H9 (cell line): ENCODE results near the gene KCNMB1. TPM values are rescaled to one million over a fixed set of nuclear protein-coding genes. Genes with fewer than 3 reads are reported as not detected.

Experiments used
- DNase-seq: peaks from one replicate; pipeline ENCODE4 v3.0.0-alpha.2; 2017
- H2AFZ ChIP-seq: one replicate; pipeline ENCODE4 v1.6.1; 2013; ENCODE audit warnings: mild to moderate bottlenecking, low read length, control low read depth, moderate library complexity
- H2AK5ac ChIP-seq: 2 replicates; pipeline ENCODE4 v1.6.1; 2013; ENCODE audit warnings: low read length, control low read depth, mixed read lengths; ENCODE audit not compliant: insufficient read length
- H2BK120ac ChIP-seq: one replicate; pipeline ENCODE4 v1.6.1; 2013; ENCODE audit warnings: low read depth, mild to moderate bottlenecking, low read length, control low read depth, inconsistent platforms; ENCODE audit not compliant: poor library complexity, severe bottlenecking
- H2BK12ac ChIP-seq: 2 replicates; pipeline ENCODE4 v1.6.1; 2013; ENCODE audit warnings: low read length, control low read depth, mixed read lengths, low read depth; ENCODE audit not compliant: insufficient read length
- H2BK15ac ChIP-seq: 2 replicates; pipeline ENCODE4 v1.6.1; 2013; ENCODE audit warnings: low read depth, low read length, control low read depth
- H2BK20ac ChIP-seq: one replicate; pipeline ENCODE4 v1.6.1; 2013; ENCODE audit warnings: low read depth, mild to moderate bottlenecking, low read length, control low read depth, inconsistent platforms; ENCODE audit not compliant: poor library complexity, severe bottlenecking
- H2BK5ac ChIP-seq: 2 replicates; pipeline ENCODE4 v1.6.1; 2013; ENCODE audit warnings: low read length, control low read depth, mixed read lengths; ENCODE audit not compliant: insufficient read length
- H3K14ac ChIP-seq: 2 replicates; pipeline ENCODE4 v1.6.1; 2013; ENCODE audit warnings: low read length, control low read depth; ENCODE audit not compliant: insufficient read depth
- H3K18ac ChIP-seq: 2 replicates; pipeline ENCODE4 v1.6.1; 2013; ENCODE audit warnings: low read depth, mild to moderate bottlenecking, mixed read lengths, low read length, control low read depth; ENCODE audit not compliant: insufficient read length
- H3K23ac ChIP-seq: 2 replicates; pipeline ENCODE4 v1.6.1; 2013; ENCODE audit warnings: low read length, control low read depth, mixed read lengths, low read depth; ENCODE audit not compliant: insufficient read length
- H3K23me2 ChIP-seq: 2 replicates; pipeline ENCODE4 v1.6.1; 2013; ENCODE audit warnings: low read depth, mild to moderate bottlenecking, mixed read lengths, low read length, control low read depth; ENCODE audit not compliant: insufficient read length, poor library complexity, severe bottlenecking
- H3K27ac ChIP-seq: 2 replicates; pipeline ENCODE4 v1.5.1; 2013; ENCODE audit warnings: low read length, control low read depth, mixed read lengths, low read depth; ENCODE audit not compliant: insufficient read length
- H3K27me3 ChIP-seq: 2 replicates; pipeline ENCODE4 v1.6.1; 2013; ENCODE audit warnings: low read length, control low read depth, inconsistent platforms; ENCODE audit not compliant: insufficient read depth
- H3K4ac ChIP-seq: 2 replicates; pipeline ENCODE4 v1.6.1; 2013; ENCODE audit warnings: low read depth, mild to moderate bottlenecking, control low read depth, inconsistent platforms, low read length, moderate library complexity
- H3K4me1 ChIP-seq: 2 replicates; pipeline ENCODE4 v1.6.1; 2013; ENCODE audit warnings: low read length, control low read depth, inconsistent platforms; ENCODE audit not compliant: insufficient read depth
- H3K4me2 ChIP-seq: 2 replicates; pipeline ENCODE4 v1.6.1; 2013; ENCODE audit warnings: low read length, control low read depth, mixed read lengths; ENCODE audit not compliant: insufficient read length, insufficient read depth
- H3K56ac ChIP-seq: 2 replicates; pipeline ENCODE4 v1.6.1; 2013; ENCODE audit warnings: low read depth, mild to moderate bottlenecking, mixed read lengths, low read length, control low read depth; ENCODE audit not compliant: insufficient read length
- H3K79me1 ChIP-seq: 2 replicates; pipeline ENCODE4 v1.6.1; 2013; ENCODE audit warnings: low read depth, mild to moderate bottlenecking, moderate library complexity, low read length, control low read depth, inconsistent platforms; ENCODE audit not compliant: insufficient read depth, poor library complexity, severe bottlenecking
- H3K79me2 ChIP-seq: 2 replicates; pipeline ENCODE4 v1.6.1; 2013; ENCODE audit warnings: low read length, control low read depth, inconsistent platforms; ENCODE audit not compliant: insufficient read depth
- H3K9ac ChIP-seq: 2 replicates; pipeline ENCODE4 v1.6.1; 2013; ENCODE audit warnings: low read length, control low read depth, mixed read lengths; ENCODE audit not compliant: insufficient read length; ENCODE audit errors: extremely low read depth
- H3K9me3 ChIP-seq: one replicate; pipeline ENCODE4 v1.6.1; 2013; ENCODE audit warnings: low read depth, low read length, inconsistent platforms; ENCODE audit not compliant: control insufficient read depth
- H3T11ph ChIP-seq: one replicate; pipeline ENCODE4 v1.6.1; 2013; ENCODE audit warnings: mild to moderate bottlenecking, low read length, control low read depth, inconsistent platforms
- H4K20me1 ChIP-seq: one replicate; pipeline ENCODE4 v1.6.1; 2013; ENCODE audit not compliant: control insufficient read depth, insufficient read length, insufficient read depth
- H4K5ac ChIP-seq: 2 replicates; pipeline ENCODE4 v1.6.1; 2013; ENCODE audit warnings: low read depth, mild to moderate bottlenecking, mixed read lengths, low read length, control low read depth; ENCODE audit not compliant: insufficient read length
- H4K8ac ChIP-seq: replicated peaks from 2 replicates; pipeline ENCODE4 v1.6.1; 2013; ENCODE audit warnings: low read length, control low read depth, mixed read lengths, low read depth; ENCODE audit not compliant: insufficient read length
- H4K91ac ChIP-seq: 2 replicates; pipeline ENCODE4 v1.6.1; 2013; ENCODE audit warnings: low read depth, mild to moderate bottlenecking, moderate library complexity, mixed read lengths, low read length, control low read depth; ENCODE audit not compliant: insufficient read length
- H3K27ac Mint-ChIP-seq, 3 experiments: 2 replicates in 2 of 3; 3 replicates in 1 of 3; pipeline ENCODE4 v1.8.0; 2020 to 2021; ENCODE audit warnings: mixed read lengths in 3 of 3, mild to moderate bottlenecking in 1 of 3, moderate library complexity in 1 of 3
- H3K27me3 Mint-ChIP-seq: 2 replicates; pipeline ENCODE4 v1.8.0; 2021; ENCODE audit warnings: low read depth, mild to moderate bottlenecking, moderate library complexity, mixed read lengths
- H3K36me3 Mint-ChIP-seq, 3 experiments: 2 replicates in 2 of 3; 3 replicates in 1 of 3; pipeline ENCODE4 v1.8.0; 2020 to 2021; ENCODE audit warnings: low read depth in 3 of 3, mixed read lengths in 3 of 3; ENCODE audit not compliant: insufficient read depth in 1 of 3
- H3K4me1 Mint-ChIP-seq, 2 experiments: 2 replicates each; pipeline ENCODE4 v1.8.0; 2020; ENCODE audit warnings: mixed read lengths in 2 of 2
- H3K4me3 Mint-ChIP-seq, 2 experiments: 2 replicates in 1 of 2; 3 replicates in 1 of 2; pipeline ENCODE4 v1.8.0; 2020 to 2021; ENCODE audit warnings: mild to moderate bottlenecking in 2 of 2, mixed read lengths in 2 of 2, moderate library complexity in 1 of 2
- H3K9me3 Mint-ChIP-seq, 2 experiments: 2 replicates in 1 of 2; 3 replicates in 1 of 2; pipeline ENCODE4 v1.8.0; 2020; ENCODE audit warnings: mild to moderate bottlenecking in 2 of 2, mixed read lengths in 2 of 2, moderate library complexity in 1 of 2
- WGBS: extraction: QIAGEN DNeasy Blood & Tissue Kit; methylation state at CpG from one replicate; pipeline ENCODE4 v1.1.7; 2013; ENCODE audit warnings: missing lambda C conversion rate, low lambda C conversion rate, mixed read lengths; ENCODE audit not compliant: insufficient read length; ENCODE audit errors: extremely low coverage; 5-methylcytosine and 5-hydroxymethylcytosine counted together
- total RNA-seq: library from RNA; stranded (reverse); gene quantifications from 2 replicates; pipeline ENCODE4 v1.2.1, GENCODE V29; 2021
- TF ChIP-seq, protein P1 (sequence below): fragments of 200-600 bp; sonication (generic); conservative IDR thresholded peaks from 3 replicates; pipeline ENCODE4 v1.8.0; 2021; ENCODE audit warnings: antibody characterized with exemption, mild to moderate bottlenecking

Gene KCNMB1
- total RNA-seq, 1 experiment from 2014 or later: 0.28 TPM

DNA sequence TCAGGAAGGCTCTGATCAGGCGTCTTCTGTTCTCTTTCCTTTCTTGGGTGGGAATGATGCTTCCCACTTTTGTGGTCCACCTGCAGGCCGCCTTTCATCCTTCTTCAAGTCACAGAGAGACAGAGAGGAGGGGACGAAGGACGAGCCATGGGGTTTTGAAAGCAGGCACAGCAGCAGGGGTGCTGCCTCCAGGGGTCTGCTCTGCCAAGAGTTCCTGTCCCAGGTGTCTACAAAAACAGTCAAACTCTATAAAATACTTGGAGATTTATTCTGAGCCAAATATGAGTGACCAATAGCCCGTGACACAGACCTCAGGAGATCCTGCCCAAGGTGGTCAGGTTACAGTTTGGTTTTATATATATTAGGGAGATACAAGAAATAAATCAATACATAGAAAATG, 57.1 kb downstream of the KCNMB1 start:
- H3K9me3 ChIP-seq: no peaks in the 10 kb centered on the region
- peaks cover 12% of the 10 kb centered on the region; the same call in 1 of the 2 replicates for H3K4me1 ChIP-seq
- H2BK5ac ChIP-seq: no peak overlapping the region
- H2BK15ac ChIP-seq: no peak overlapping the region
- no peak overlapping the region for H4K8ac ChIP-seq
- no peak overlapping the region for H4K91ac ChIP-seq
- H3K27me3 ChIP-seq: no peaks in the 10 kb centered on the region
- WGBS: no CpG with 5 or more reads among the region's 5 CpGs
- no peak overlapping the region for H2BK20ac ChIP-seq
- H4K5ac ChIP-seq: no peak overlapping the region
- Mint-ChIP-seq H3K4me1 (peaks cover 48 to 60% of the 10 kb centered on the region in 2 experiments), H3K27ac (peak overlapping the region in 1 of 3 experiments; percentile 15; a peak in 3 of 7 replicates), H3K9me3 (peaks cover 0 to 4% of the 10 kb centered on the region in 2 experiments; a peak in 2 of 5 replicates), H3K4me3 (no peak overlapping the region), H3K27me3 (peaks cover 4% of the 10 kb centered on the region), H3K36me3 (peaks cover 0 to 5% (median 0%) of the 10 kb centered on the region in 3 experiments; a peak in 1 of 7 replicates)
- H3K23ac ChIP-seq: no peak overlapping the region
- TF ChIP-seq, protein P1, sequence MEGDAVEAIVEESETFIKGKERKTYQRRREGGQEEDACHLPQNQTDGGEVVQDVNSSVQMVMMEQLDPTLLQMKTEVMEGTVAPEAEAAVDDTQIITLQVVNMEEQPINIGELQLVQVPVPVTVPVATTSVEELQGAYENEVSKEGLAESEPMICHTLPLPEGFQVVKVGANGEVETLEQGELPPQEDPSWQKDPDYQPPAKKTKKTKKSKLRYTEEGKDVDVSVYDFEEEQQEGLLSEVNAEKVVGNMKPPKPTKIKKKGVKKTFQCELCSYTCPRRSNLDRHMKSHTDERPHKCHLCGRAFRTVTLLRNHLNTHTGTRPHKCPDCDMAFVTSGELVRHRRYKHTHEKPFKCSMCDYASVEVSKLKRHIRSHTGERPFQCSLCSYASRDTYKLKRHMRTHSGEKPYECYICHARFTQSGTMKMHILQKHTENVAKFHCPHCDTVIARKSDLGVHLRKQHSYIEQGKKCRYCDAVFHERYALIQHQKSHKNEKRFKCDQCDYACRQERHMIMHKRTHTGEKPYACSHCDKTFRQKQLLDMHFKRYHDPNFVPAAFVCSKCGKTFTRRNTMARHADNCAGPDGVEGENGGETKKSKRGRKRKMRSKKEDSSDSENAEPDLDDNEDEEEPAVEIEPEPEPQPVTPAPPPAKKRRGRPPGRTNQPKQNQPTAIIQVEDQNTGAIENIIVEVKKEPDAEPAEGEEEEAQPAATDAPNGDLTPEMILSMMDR: no peak
- H3K4me2 ChIP-seq: no peak overlapping the region
- H2AK5ac ChIP-seq: no peak overlapping the region
- no peaks in the 10 kb centered on the region for H4K20me1 ChIP-seq
- no peak overlapping the region for H3K56ac ChIP-seq
- no peak overlapping the region for H3K18ac ChIP-seq
- H3K9ac ChIP-seq: no peak overlapping the region
- no peak overlapping the region for H3K27ac ChIP-seq
- H3K4ac ChIP-seq: no peak overlapping the region
- H2AFZ ChIP-seq: no peak overlapping the region
- no peak for DNase-seq
- no peaks in the 10 kb centered on the region for H3K23me2 ChIP-seq
- H3T11ph ChIP-seq: no peak overlapping the region
- no peak overlapping the region for H2BK12ac ChIP-seq
- H3K79me1 ChIP-seq: no peaks in the 10 kb centered on the region
- no peaks in the 10 kb centered on the region; the same call in 1 of the 2 replicates for H3K79me2 ChIP-seq
- no peak overlapping the region for H2BK120ac ChIP-seq
- H3K14ac ChIP-seq: no peak overlapping the region
